Adrenal gland (tissue), 12 donors: ENCODE results near the gene CFTR. TPM values are rescaled to one million over a fixed set of nuclear protein-coding genes. Genes with fewer than 3 reads are reported as not detected.

Experiments
- DNase-seq, 7 donors: peaks; one replicate each; pipeline ENCODE4 v3.0.0-alpha.2; 2019 to 2020
- H3K27ac ChIP-seq, 5 donors: fragments of 200-600 bp; sonication (generic) in 4 of 5; 1 replicate in 3 of 5; 2 replicates in 2 of 5; pipeline versions ENCODE4 v1.5.1 to v1.8.0; 2016 to 2020; ENCODE audit warnings: mild to moderate bottlenecking in 1 of 5
- H3K27me3 ChIP-seq: fragments of 200-600 bp; 2 replicates; pipeline ENCODE4 v1.8.0; 2021
- H3K36me3 ChIP-seq, 2 donors: fragments of 200-600 bp; replicated peaks in 1 of 2; 1 replicate in 1 of 2; 2 replicates in 1 of 2; pipeline versions ENCODE4 v1.5.1 to v1.8.0; 2018 to 2022
- H3K4me1 ChIP-seq, 2 donors: fragments of 200-600 bp; replicated peaks in 1 of 2; 1 replicate in 1 of 2; 2 replicates in 1 of 2; pipeline versions ENCODE4 v1.5.1 to v1.8.0; 2018 to 2021
- H3K4me3 ChIP-seq, 4 donors: fragments of 200-600 bp; sonication (generic) in 3 of 4; one replicate each; pipeline ENCODE4 v1.5.1; 2016 to 2018
- H3K9me3 ChIP-seq, 3 donors: fragments of 200-600 bp; sonication (generic) in 1 of 3; replicated peaks in 1 of 3; 1 replicate in 2 of 3; 2 replicates in 1 of 3; pipeline versions ENCODE4 v1.5.1 to v1.8.0; 2016 to 2021
- POLR2A ChIP-seq, 2 donors: fragments of 450-650 bp; IDR thresholded peaks; one replicate each; pipeline ENCODE4 v1.6.1; 2017; ENCODE audit warnings: antibody characterized with exemption in 2 of 2, mild to moderate bottlenecking in 2 of 2, moderate library complexity in 1 of 2
- WGBS, 4 donors: extraction: QIAGEN DNeasy Blood & Tissue Kit in 2 of 4; methylation state at CpG; one replicate each; pipeline versions ENCODE4 v1.1.5 to v1.1.7; 2013 to 2017; 5-methylcytosine and 5-hydroxymethylcytosine counted together
- intact Hi-C, 2 donors: fragments of 100-400 bp; cut with DNase I; formaldehyde crosslinking; loops; one replicate each; pipeline versions ENCODE4 v1.14.1 to v1.15.0; 2022 to 2023
- polyA plus RNA-seq, 3 donors: library from polyadenylated mRNA; stranded (reverse); fragments of 200-250 nt in 2 of 3; fragments of 350-450 nt in 1 of 3; fragmentation: Illumina TruSeq in 1 of 3; extraction: RNeasy Lipid Tissue Mini Kit (QIAGEN cat#74804) in 1 of 3; gene quantifications; one replicate each; pipeline ENCODE4 v1.2.3, GENCODE V29; 2013 to 2014
- total RNA-seq, 9 donors: library from RNA; depleted of rRNA in 4 of 9; stranded (reverse); fragments of >200 nt in 4 of 9; fragments of 120-200 nt in 1 of 9; fragmentation: NEBNext Ultra II Directional in 1 of 9; extraction: Animal tissue kit (Norgen Biotek cat#: 25700) in 1 of 9; gene quantifications; one replicate each; pipeline versions ENCODE4 v1.1.0 to v1.2.4, GENCODE V29; 2013 to 2023
- TF ChIP-seq, protein P1 (sequence below), 6 experiments: fragments of 450-650 bp in 4 of 6; fragments of 200-600 bp in 2 of 6; sonication (generic) in 1 of 6; IDR thresholded peaks; 1 replicate in 5 of 6; 2 replicates in 1 of 6; pipeline versions ENCODE4 v1.5.1 to v1.8.0; 2016 to 2021; ENCODE audit warnings: antibody characterized with exemption in 6 of 6, mild to moderate bottlenecking in 2 of 6, moderate library complexity in 1 of 6
- donor health status: healthy with polysubstance abuse.
- donor health status: Bipolar disorder and iron deficiency.
- donor health status: DM: yes; HTN: yes; CAD: no.
- donor health status: DM: no; HTN: no; CAD: no.
- donor health status: DM: no; HTN: no; CAD: no.
- donor health status: DM: yes; HTN: yes; CAD: no.

Gene CFTR
- total and polyA plus RNA-seq, 12 donors: 0.07 to 0.22 (median 0.08) TPM; not detected in 9

DNA sequence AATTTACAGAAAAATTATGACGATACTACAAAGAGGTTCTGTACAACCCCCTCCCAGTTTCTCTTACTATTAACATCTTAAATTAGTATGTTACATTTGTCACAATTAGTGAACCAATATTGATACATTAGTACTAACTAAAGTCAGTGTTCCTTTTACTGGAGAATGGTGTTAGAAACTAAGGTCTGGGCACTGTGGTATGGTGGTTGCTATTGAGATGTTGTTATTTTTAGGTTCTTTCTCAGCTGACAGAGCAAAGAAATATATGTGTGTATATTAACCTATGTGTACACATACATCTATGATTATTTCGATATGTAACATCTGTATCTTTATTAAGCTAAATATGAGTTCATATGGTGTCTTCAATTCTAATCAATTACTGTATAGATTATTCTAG, 11.7 kb upstream of the CFTR start:
- H3K9me3 ChIP-seq: no peaks in the 10 kb centered on the region
- H3K4me1 ChIP-seq: no peaks in the 10 kb centered on the region
- intact Hi-C loops: no loop called here
- H3K4me3 ChIP-seq: no peak overlapping the region
- H3K27me3 ChIP-seq: no peaks in the 10 kb centered on the region
- no peak for DNase-seq
- no peaks in the 10 kb centered on the region for H3K36me3 ChIP-seq
- no peak overlapping the region for H3K27ac ChIP-seq
- 70 to 73% (median 71%) methylated on average over 2 of the region's 2 CpGs for WGBS, 4 donors
- TF ChIP-seq, protein P1, sequence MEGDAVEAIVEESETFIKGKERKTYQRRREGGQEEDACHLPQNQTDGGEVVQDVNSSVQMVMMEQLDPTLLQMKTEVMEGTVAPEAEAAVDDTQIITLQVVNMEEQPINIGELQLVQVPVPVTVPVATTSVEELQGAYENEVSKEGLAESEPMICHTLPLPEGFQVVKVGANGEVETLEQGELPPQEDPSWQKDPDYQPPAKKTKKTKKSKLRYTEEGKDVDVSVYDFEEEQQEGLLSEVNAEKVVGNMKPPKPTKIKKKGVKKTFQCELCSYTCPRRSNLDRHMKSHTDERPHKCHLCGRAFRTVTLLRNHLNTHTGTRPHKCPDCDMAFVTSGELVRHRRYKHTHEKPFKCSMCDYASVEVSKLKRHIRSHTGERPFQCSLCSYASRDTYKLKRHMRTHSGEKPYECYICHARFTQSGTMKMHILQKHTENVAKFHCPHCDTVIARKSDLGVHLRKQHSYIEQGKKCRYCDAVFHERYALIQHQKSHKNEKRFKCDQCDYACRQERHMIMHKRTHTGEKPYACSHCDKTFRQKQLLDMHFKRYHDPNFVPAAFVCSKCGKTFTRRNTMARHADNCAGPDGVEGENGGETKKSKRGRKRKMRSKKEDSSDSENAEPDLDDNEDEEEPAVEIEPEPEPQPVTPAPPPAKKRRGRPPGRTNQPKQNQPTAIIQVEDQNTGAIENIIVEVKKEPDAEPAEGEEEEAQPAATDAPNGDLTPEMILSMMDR (IDR thresholded peaks at IDR 0.05): no peak
- no peak for TF ChIP-seq POLR2A (IDR thresholded peaks at IDR 0.05)

DNA sequence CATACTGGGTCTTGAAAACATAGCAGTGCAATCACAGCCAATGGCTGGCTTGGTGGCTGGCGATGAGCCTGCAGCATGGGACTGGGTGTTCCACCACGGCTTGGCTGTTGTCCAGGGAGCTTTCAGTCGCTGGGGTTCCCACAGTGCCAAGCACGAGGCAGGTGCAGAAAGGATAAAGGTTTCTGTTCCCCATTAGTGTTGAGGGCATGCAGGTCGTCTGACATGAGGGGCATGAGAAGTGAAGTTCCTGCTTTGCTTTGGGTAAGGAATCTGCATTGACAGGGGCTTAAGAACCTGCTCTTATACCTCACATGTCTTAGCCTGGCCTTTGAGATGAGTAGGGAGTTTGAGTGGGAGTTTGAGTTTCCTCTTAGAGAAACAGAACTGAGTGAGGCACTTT, 9.0 kb upstream of the CFTR start:
- intact Hi-C loops: no loop called here
- Histone ChIP-seq H3K9me3 (no peaks in the 10 kb centered on the region), H3K27ac (no peak overlapping the region), H3K36me3 (no peaks in the 10 kb centered on the region), H3K4me3 (no peak overlapping the region), H3K27me3 (no peaks in the 10 kb centered on the region), H3K4me1 (no peaks in the 10 kb centered on the region)
- 52 to 63% (median 56%) methylated on average over 5 of the region's 5 CpGs for WGBS, 4 donors
- no peak for DNase-seq
- TF ChIP-seq POLR2A (IDR thresholded peaks at IDR 0.05): no peak
- TF ChIP-seq, protein P1 (IDR thresholded peaks at IDR 0.05): no peak

DNA sequence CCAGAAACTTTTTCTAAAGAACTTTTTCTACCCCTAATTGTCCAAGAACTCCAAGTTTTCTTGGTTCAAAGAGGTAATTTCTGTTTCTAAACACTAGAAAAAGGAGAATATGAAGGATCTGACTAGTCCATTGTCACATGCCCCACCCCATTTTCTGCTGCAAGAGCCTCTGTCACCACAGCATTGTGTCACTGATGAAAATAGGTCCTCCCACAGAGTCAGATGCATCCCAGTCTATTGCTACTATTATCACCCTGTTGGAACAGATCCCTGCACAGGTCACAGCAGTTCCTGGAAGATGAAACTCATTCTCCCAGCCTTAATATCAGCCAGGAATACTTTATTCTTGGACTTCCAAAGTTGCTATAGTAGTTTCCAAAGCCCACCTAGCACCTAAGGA, 7.5 kb upstream of the CFTR start:
- H3K4me1 ChIP-seq: no peaks in the 10 kb centered on the region
- DNase-seq: no peak
- no peak overlapping the region for H3K4me3 ChIP-seq
- no peaks in the 10 kb centered on the region for H3K9me3 ChIP-seq
- no peaks in the 10 kb centered on the region for H3K27me3 ChIP-seq
- TF ChIP-seq, protein P1 (IDR thresholded peaks at IDR 0.05): no peak
- no peak for TF ChIP-seq POLR2A (IDR thresholded peaks at IDR 0.05)
- no peak overlapping the region for H3K27ac ChIP-seq
- intact Hi-C loops: no loop called here
- no peaks in the 10 kb centered on the region for H3K36me3 ChIP-seq

DNA sequence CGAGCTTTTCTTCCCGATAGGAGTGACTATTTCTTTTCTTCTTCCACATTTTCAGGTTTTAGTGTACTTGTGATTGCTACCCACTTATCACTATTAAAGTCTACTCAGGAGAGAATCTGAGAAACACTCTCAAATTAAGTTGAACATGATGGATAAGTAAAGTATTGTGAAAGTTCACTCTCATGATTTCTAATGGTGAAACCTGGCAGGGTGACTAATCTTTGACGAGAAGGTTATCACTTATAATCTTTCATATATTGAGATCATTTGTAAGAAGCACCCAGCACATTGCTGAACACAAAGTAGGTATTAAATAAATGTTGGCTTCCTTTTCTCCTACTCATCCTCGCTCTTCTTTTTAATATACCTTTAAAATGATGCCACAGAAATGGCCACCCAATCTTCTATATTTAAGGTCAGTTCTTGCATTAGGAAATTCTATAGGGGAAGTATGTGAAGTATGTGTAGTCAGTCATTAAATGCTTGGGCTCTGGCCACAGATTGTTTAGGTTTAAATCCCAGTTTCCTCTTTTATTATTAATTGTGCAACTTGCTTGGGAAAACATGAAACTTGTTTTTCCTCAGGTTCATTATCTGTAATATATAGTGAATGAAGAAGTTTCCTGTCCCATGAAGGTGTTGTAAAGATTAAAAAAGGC, 3.1 kb upstream of the CFTR start:
- intact Hi-C loops: no loop called here
- H3K4me1 ChIP-seq: no peaks in the 10 kb centered on the region

More for the DNA sequence above, 3.1 kb upstream of the CFTR start:
- TF ChIP-seq, protein P1 (IDR thresholded peaks at IDR 0.05): no peak
- no peak for TF ChIP-seq POLR2A (IDR thresholded peaks at IDR 0.05)
- Histone ChIP-seq H3K4me3 (no peak overlapping the region), H3K36me3 (no peaks in the 10 kb centered on the region), H3K9me3 (no peaks in the 10 kb centered on the region), H3K27ac (no peak overlapping the region), H3K27me3 (peaks cover 6% of the 10 kb centered on the region)
- 63 to 83% (median 77%) methylated on average over 4 of the region's 4 CpGs for WGBS, 4 donors
- no peak for DNase-seq
